H1 (cell line): ENCODE measurements around the gene PLCL2.

Experiments used
- CTCF ChIP-seq, 3 experiments: IDR thresholded peaks; 1 replicate in 2 of 3; 2 replicates in 1 of 3; pipeline versions ENCODE4 v1.5.1 to v1.6.1; 2011; ENCODE audit warnings: low read length in 3 of 3, mild to moderate bottlenecking in 3 of 3, inconsistent platforms in 2 of 3, low read depth in 1 of 3, moderate library complexity in 1 of 3; ENCODE audit not compliant: insufficient read depth in 1 of 3; ENCODE audit errors: control extremely low read depth in 1 of 3
- JUND ChIP-seq: IDR thresholded peaks from 2 replicates; pipeline ENCODE4 v1.6.1; 2011; ENCODE audit warnings: mild to moderate bottlenecking, improper control_type of control experiment, low read length
- MAX ChIP-seq: IDR thresholded peaks from 2 replicates; pipeline ENCODE4 v1.6.1; 2012; ENCODE audit warnings: inconsistent platforms
- POLR2A ChIP-seq, 2 experiments: IDR thresholded peaks; 1 replicate in 1 of 2; 2 replicates in 1 of 2; pipeline ENCODE4 v1.6.1; 2011; ENCODE audit warnings: low read depth in 2 of 2, low read length in 2 of 2, mild to moderate bottlenecking in 2 of 2; ENCODE audit errors: control extremely low read depth in 1 of 2
- TAF1 ChIP-seq: IDR thresholded peaks from 2 replicates; pipeline ENCODE4 v1.6.1; 2011; ENCODE audit warnings: mild to moderate bottlenecking, low read depth, low read length
- TCF12 ChIP-seq: IDR thresholded peaks from 2 replicates; pipeline ENCODE4 v1.6.1; 2011; ENCODE audit warnings: low read depth, mild to moderate bottlenecking, low read length
- USF2 ChIP-seq: IDR thresholded peaks from 2 replicates; pipeline ENCODE4 v1.6.1; 2011; ENCODE audit warnings: low read length, improper control_type of control experiment

GRCh38 chr3:16937326-16937845 is 52.6 kb downstream of the PLCL2 start:
- TF ChIP-seq TAF1 (no peak), TCF12 (no peak), CTCF (IDR thresholded peaks at IDR 0.05; ENCODE audit: control extremely low read depth in 1 of 3, insufficient read depth in 1 of 3, low read depth in 1 of 3, low read length in 3 of 3) (no peak), JUND (no peak), USF2 (no peak), MAX (no peak), POLR2A (IDR thresholded peaks at IDR 0.05; ENCODE audit: control extremely low read depth in 1 of 2, low read depth in 2 of 2, low read length in 2 of 2) (no peak)
